ENCODE measurements around the gene EXOC4.
"Not testable (repeated sequence)": the region's sequence is repeated elsewhere in the genome, so short reads cannot be mapped to it uniquely, and the experiment has no call there.

The EXOC4 gene

GRCh38 chr7:133274265-133274664 lies 21.4 kb downstream of the EXOC4 start:
- Histone ChIP-seq H3K9me3 (peaks cover 8% of the 10 kb centered on the region; the same call in 1 of the 2 replicates), H4K20me1 (peaks cover 9% of the 10 kb centered on the region), H3K27ac (no peak overlapping the region), H3K4me2 (no peak overlapping the region), H3K36me3 (peaks cover 52% of the 10 kb centered on the region), H3K9ac (no peak overlapping the region), H3K4me1 (no peaks in the 10 kb centered on the region), H3K4me3 (no peak overlapping the region), H3K27me3 (no peaks in the 10 kb centered on the region)
- TF ChIP-seq Cebpa-rat (IDR thresholded peaks at IDR 0.05) = no peak

DNA sequence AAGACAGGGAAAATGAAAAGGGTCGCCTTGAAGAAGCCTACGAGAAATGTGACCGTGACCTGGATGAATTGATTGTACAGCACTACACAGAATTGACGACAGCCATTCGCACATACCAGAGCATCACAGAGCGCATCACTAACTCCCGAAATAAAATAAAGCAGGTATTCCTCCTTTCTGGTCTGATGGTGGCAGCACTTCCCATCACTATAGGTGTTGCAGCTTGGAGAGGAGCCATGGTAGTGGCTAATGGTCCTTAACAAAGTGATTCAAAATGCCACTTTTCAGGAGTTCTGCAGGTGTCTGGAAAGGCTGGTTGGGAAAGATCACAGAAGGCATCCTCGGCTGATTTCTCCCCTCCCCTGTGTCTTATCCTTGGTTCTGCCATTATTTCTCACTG lies 22.1 kb downstream of the EXOC4 start:
- Histone ChIP-seq H3K36me3 (peaks cover 55% of the 10 kb centered on the region), H3K4me2 (no peak overlapping the region), H3K27me3 (no peaks in the 10 kb centered on the region), H4K20me1 (peaks cover 9% of the 10 kb centered on the region), H3K4me1 (no peaks in the 10 kb centered on the region), H3K9me3 (peaks cover 8% of the 10 kb centered on the region; the same call in 1 of the 2 replicates), H3K9ac (no peak overlapping the region), H3K27ac (no peak overlapping the region), H3K4me3 (no peak overlapping the region)
- no peak for TF ChIP-seq Cebpa-rat (IDR thresholded peaks at IDR 0.05)

DNA sequence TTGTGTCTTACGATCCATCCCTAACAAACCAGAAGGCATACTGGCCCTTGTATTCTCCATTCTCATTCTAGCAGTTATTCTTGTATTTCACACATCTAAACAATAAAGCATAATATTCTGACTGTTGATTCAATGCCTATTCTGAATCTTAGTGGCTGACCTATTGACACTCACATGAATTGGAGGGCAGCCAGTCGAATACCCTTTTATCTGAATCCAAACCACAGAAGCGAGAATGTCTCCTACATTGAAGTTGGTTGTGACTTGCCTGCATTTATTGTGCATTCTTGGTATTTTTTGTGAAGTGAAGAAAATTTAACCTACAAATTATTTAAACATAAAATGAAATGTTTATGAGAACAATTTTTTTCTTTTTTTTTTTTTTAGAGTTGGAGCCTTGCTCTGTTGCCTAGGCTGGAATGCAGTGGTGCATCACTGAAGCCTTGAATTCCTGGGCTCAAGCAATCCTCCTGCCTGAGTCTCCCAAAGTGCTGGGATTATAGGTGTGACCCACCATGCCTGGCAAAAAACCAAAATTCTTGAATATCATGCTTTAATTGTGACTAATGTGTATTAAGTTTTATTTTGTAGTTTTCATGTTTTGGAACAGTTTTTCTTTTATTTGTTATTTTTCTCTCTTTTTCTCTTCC lies 22.7 kb downstream of the EXOC4 start:
- Histone ChIP-seq H3K9ac (no peak overlapping the region), H3K27me3 (no peaks in the 10 kb centered on the region), H3K4me3 (no peak overlapping the region), H3K9me3 (peaks cover 8% of the 10 kb centered on the region; the same call in 1 of the 2 replicates), H3K36me3 (peaks cover 58% of the 10 kb centered on the region), H4K20me1 (peaks cover 9% of the 10 kb centered on the region), H3K4me2 (no peak overlapping the region), H3K27ac (no peak overlapping the region), H3K4me1 (no peaks in the 10 kb centered on the region)
- no peak for TF ChIP-seq Cebpa-rat (IDR thresholded peaks at IDR 0.05)

DNA sequence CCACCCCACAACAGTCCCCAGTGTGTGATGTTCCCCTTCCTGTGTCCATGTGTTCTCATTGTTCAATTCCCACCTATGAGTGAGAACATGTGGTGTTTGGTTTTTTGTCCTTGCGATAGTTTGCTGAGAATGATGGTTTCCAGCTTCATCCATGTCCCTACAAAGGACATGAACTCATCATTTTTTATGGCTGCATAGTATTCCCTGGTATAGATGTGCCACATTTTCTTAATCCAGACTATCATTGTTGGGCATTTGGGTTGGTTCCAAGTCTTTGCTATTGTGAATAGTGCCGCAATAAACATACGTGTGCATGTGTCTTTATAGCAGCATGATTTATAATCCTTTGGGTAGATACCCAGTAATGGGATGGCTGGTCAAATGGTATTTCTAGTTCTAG lies 26.1 kb downstream of the EXOC4 start:
- not testable (repeated sequence) for H3K4me2 ChIP-seq, H3K27me3 ChIP-seq, H3K4me1 ChIP-seq, H3K9ac ChIP-seq, H4K20me1 ChIP-seq, H3K4me3 ChIP-seq, H3K27ac ChIP-seq, H3K9me3 ChIP-seq
- H3K36me3 ChIP-seq = peaks cover 70% of the 10 kb centered on the region

GRCh38 chr7:133282094-133282493 lies 29.2 kb downstream of the EXOC4 start:
- H3K36me3 ChIP-seq = peaks cover 52% of the 10 kb centered on the region
- H3K9ac ChIP-seq = no peak overlapping the region
- peaks cover 8% of the 10 kb centered on the region; the same call in 1 of the 2 replicates for H3K9me3 ChIP-seq
- TF ChIP-seq Cebpa-rat (IDR thresholded peaks at IDR 0.05) = no peak
- peaks cover 14% of the 10 kb centered on the region for H3K4me1 ChIP-seq
- H3K27ac ChIP-seq = no peak overlapping the region
- H3K4me2 ChIP-seq = no peak overlapping the region
- H4K20me1 ChIP-seq = no peaks in the 10 kb centered on the region
- H3K27me3 ChIP-seq = no peaks in the 10 kb centered on the region
- no peak overlapping the region for H3K4me3 ChIP-seq

- H3K9ac ChIP-seq = no peak overlapping the region
- H3K4me1 ChIP-seq = peaks cover 14% of the 10 kb centered on the region
- no peak overlapping the region for H3K27ac ChIP-seq
- H3K36me3 ChIP-seq = peaks cover 48% of the 10 kb centered on the region
- no peaks in the 10 kb centered on the region for H4K20me1 ChIP-seq
- H3K4me3 ChIP-seq = no peak overlapping the region
- H3K27me3 ChIP-seq = no peaks in the 10 kb centered on the region
- TF ChIP-seq Cebpa-rat (IDR thresholded peaks at IDR 0.05) = no peak
- H3K4me2 ChIP-seq = no peak overlapping the region
- no peaks in the 10 kb centered on the region for H3K9me3 ChIP-seq
Measured at GRCh38 chr7:133284092-133284491, 31.2 kb downstream of the EXOC4 start.

- Histone ChIP-seq H3K9me3 (no peaks in the 10 kb centered on the region), H3K27ac (no peak overlapping the region), H3K36me3 (peaks cover 64% of the 10 kb centered on the region), H3K9ac (no peak overlapping the region), H3K4me3 (no peak overlapping the region), H3K27me3 (no peaks in the 10 kb centered on the region), H3K4me1 (peaks cover 14% of the 10 kb centered on the region), H4K20me1 (no peaks in the 10 kb centered on the region), H3K4me2 (no peak overlapping the region)
- no peak for TF ChIP-seq Cebpa-rat (IDR thresholded peaks at IDR 0.05)
Measured at GRCh38 chr7:133288970-133289369, 36.1 kb downstream of the EXOC4 start.

GRCh38 chr7:133290041-133290440 lies 37.2 kb downstream of the EXOC4 start:
- no peak overlapping the region for H3K27ac ChIP-seq
- peaks cover 14% of the 10 kb centered on the region for H3K4me1 ChIP-seq
- no peak overlapping the region for H3K9ac ChIP-seq
- no peaks in the 10 kb centered on the region for H4K20me1 ChIP-seq
- H3K4me3 ChIP-seq = no peak overlapping the region
- no peak for TF ChIP-seq Cebpa-rat (IDR thresholded peaks at IDR 0.05)
- no peaks in the 10 kb centered on the region for H3K27me3 ChIP-seq
- peaks cover 59% of the 10 kb centered on the region for H3K36me3 ChIP-seq
- H3K4me2 ChIP-seq = no peak overlapping the region
- no peaks in the 10 kb centered on the region for H3K9me3 ChIP-seq

GRCh38 chr7:133290676-133291333 lies 37.9 kb downstream of the EXOC4 start:
- Histone ChIP-seq H3K9me3 (no peaks in the 10 kb centered on the region), H3K4me2 (no peak overlapping the region), H4K20me1 (no peaks in the 10 kb centered on the region), H3K27me3 (no peaks in the 10 kb centered on the region), H3K4me1 (peaks cover 10% of the 10 kb centered on the region), H3K4me3 (no peak overlapping the region), H3K27ac (no peak overlapping the region), H3K36me3 (peaks cover 59% of the 10 kb centered on the region), H3K9ac (no peak overlapping the region)
- TF ChIP-seq Cebpa-rat (IDR thresholded peaks at IDR 0.05) = no peak

GRCh38 chr7:133292631-133293030 lies 39.8 kb downstream of the EXOC4 start:
- no peak for TF ChIP-seq Cebpa-rat (IDR thresholded peaks at IDR 0.05)
- H3K27ac ChIP-seq = no peak overlapping the region
- no peaks in the 10 kb centered on the region for H4K20me1 ChIP-seq
- H3K27me3 ChIP-seq = no peaks in the 10 kb centered on the region
- H3K9me3 ChIP-seq = no peaks in the 10 kb centered on the region
- H3K4me2 ChIP-seq = no peak overlapping the region
- H3K4me1 ChIP-seq = no peaks in the 10 kb centered on the region
- H3K36me3 ChIP-seq = peaks cover 54% of the 10 kb centered on the region
- no peak overlapping the region for H3K4me3 ChIP-seq
- H3K9ac ChIP-seq = no peak overlapping the region

Measured in BLaER1 (cell line).